HG02885 (cell line): ENCODE results near the gene MGRN1.
"Not testable (repeated sequence)": the region's sequence is repeated elsewhere in the genome, so short reads cannot be mapped to it uniquely, and the experiment has no call there.

Experiments used
- ATAC-seq: cut with Tn5 transposase; IDR thresholded peaks from one replicate; pipeline ENCODE4 v1.9.1; 2021; ENCODE audit warnings: mild to moderate bottlenecking; ENCODE audit not compliant: unreplicated experiment, poor library complexity

MGRN1 gene

GRCh38 chr16:4714996-4715395 lies 90.4 kb downstream of the MGRN1 start:
- no peak for ATAC-seq

- ATAC-seq: no peak
Observed at GRCh38 chr16:4718466-4718865, 93.8 kb downstream of the MGRN1 start.

- no peak for ATAC-seq
Observed at GRCh38 chr16:4723071-4723767, 98.6 kb downstream of the MGRN1 start.

GRCh38 chr16:4724661-4725270 lies 100.1 kb downstream of the MGRN1 start:
- no peak for ATAC-seq

GRCh38 chr16:4726616-4727015 lies 102.0 kb downstream of the MGRN1 start:
- ATAC-seq: no peak

- no peak for ATAC-seq
Observed at GRCh38 chr16:4728676-4729075, 104.0 kb downstream of the MGRN1 start.

GRCh38 chr16:4729876-4730275 lies 105.2 kb downstream of the MGRN1 start:
- no peak for ATAC-seq

GRCh38 chr16:4733211-4733742 lies 108.7 kb downstream of the MGRN1 start:
- no peak for ATAC-seq

GRCh38 chr16:4733747-4734062 lies 109.1 kb downstream of the MGRN1 start:
- no peak for ATAC-seq

- peak; percentile 79 for ATAC-seq
Observed at GRCh38 chr16:4734063-4734729, 109.6 kb downstream of the MGRN1 start, which contains the start of the genes ANKS3 and DNAAF8. Gene ANKS3 (minus strand): TSS chr16:4734271. CDS start chr16:4730149, 4,122 bp downstream. Gene DNAAF8 (plus strand): TSS chr16:4734537. CDS start chr16:4736515, 1,978 bp downstream.

GRCh38 chr16:4734730-4735535 lies 110.3 kb downstream of the MGRN1 start:
- ATAC-seq: peak; percentile 67

GRCh38 chr16:4736546-4736945 lies 111.9 kb downstream of the MGRN1 start:
- ATAC-seq: no peak

- no peak for ATAC-seq
Observed at GRCh38 chr16:4737545-4737944, 112.9 kb downstream of the MGRN1 start.

- not testable (repeated sequence) for ATAC-seq
Observed at GRCh38 chr16:4738370-4738769, 113.7 kb downstream of the MGRN1 start.
